ENCODE data around the gene ADIPOR2. TPM values are rescaled to one million over a fixed set of nuclear protein-coding genes. Genes with fewer than 3 reads are reported as not detected.
A peak's percentile ranks its signal among the peaks of the same experiment; 100 is the strongest.

Gene ADIPOR2
- total RNA-seq, 2 experiments from 2014 or later, result 31.1 to 34.8 TPM

DNA sequence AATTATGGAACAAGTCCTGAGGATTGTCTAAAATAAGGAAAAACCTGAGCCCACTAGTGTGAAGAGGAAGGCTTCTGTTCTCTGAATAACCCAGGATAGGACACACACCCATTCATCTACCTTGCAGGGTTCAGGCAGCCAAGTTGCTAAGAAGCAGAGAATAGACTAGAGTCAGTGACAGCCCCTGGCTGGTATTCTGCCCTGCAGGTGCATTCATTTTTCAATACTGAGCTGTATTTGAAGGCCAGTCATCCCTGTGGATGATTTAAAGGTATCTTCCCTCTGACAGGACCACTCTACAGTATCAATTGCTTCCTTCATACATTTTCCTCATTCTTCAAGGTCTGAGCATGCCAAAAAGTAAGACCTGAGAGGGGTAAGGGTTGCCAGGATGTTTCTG, 38.9 kb upstream of the ADIPOR2 start:
- CTCF ChIA-PET, result interaction anchor here (0.6 to 11.4 kb wide), 9 partner anchors 10 to 684 kb away, joined by 3 to 255 read pairs (median 5); no protein-coding TSS in a partner anchor
- no peak overlapping the region for H3K27ac Mint-ChIP-seq
- intact Hi-C loops (cut with micrococcal nuclease), result loop anchor here (1.0 to 2.0 kb wide), 3 partner anchors 139 to 383 kb away; no protein-coding TSS in a partner anchor
- no peaks in the 10 kb centered on the region for H3K36me3 Mint-ChIP-seq (ENCODE audit: low read depth)
- peaks cover 2% of the 10 kb centered on the region for H3K27me3 Mint-ChIP-seq (ENCODE audit: low read depth)
- no peak overlapping the region for H3K4me3 Mint-ChIP-seq
- DNase-seq, result no peak
- H3K4me1 Mint-ChIP-seq (ENCODE audit: low read depth), result no peaks in the 10 kb centered on the region
- no peaks in the 10 kb centered on the region for H3K9me3 Mint-ChIP-seq

DNA sequence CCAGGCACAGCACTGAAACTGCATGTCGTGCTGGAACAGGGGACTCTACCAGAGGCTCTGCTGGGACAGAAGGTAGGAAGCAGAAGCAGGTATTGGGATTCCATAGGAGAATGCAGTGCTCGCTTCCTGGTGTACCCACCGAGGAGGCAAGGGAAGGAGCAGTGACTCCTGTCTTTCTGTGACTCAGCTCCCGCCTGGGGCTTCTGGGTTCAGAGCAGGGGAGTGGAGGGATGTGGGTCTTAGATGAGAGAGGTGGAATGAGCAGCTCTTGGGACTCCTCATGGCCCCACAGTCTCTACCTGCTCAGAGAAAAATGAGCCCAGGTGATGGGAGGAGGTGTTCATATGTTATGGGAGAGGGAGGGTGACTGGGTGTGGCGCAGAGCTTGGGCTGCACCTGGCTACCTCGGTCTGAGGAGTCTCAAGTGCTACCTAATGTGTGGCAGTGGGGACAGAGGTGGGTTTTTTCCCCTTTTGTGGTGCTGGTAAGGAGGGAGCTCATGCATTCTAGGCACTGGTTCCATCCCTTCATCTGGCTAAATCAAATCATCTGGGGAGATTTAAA, 35.6 kb upstream of the ADIPOR2 start:
- Mint-ChIP-seq H3K4me1 (ENCODE audit: low read depth) (peaks cover 2% of the 10 kb centered on the region), H3K27ac (no peak overlapping the region), H3K36me3 (ENCODE audit: low read depth) (no peaks in the 10 kb centered on the region), H3K4me3 (no peak overlapping the region), H3K27me3 (ENCODE audit: low read depth) (no peaks in the 10 kb centered on the region), H3K9me3 (no peaks in the 10 kb centered on the region)
- intact Hi-C loops (cut with micrococcal nuclease), result no loop called here
- CTCF ChIA-PET, result interaction anchor here (2.6 to 11.4 kb wide), 4 partner anchors 20 to 285 kb away, joined by 11 to 255 read pairs (median 34); no protein-coding TSS in a partner anchor
- DNase-seq, result no peak

DNA sequence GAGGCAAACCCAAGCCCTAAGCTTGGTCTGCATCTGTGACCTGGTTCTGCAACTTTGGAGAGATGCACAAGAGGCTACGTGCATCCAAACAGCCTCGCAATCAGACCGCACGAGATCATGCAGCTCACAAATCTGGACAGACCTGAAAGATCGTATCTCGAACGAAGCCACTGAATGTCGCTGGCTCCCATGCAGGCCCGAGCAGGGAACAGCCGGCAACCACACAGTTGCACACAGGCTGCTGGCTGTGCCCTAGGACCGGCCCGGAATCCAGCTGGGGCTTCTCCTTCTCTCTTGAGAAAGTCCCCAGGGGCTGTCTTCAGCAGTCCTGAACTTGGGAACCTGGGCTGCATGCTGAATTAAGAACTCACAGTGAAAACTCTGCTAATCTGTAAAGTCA, 34.0 kb upstream of the ADIPOR2 start:
- Mint-ChIP-seq H3K4me3 (no peak overlapping the region), H3K27me3 (ENCODE audit: low read depth) (no peaks in the 10 kb centered on the region), H3K36me3 (ENCODE audit: low read depth) (no peaks in the 10 kb centered on the region), H3K4me1 (ENCODE audit: low read depth) (peaks cover 9% of the 10 kb centered on the region), H3K9me3 (no peaks in the 10 kb centered on the region), H3K27ac (no peak overlapping the region)
- CTCF ChIA-PET, result interaction anchor here (1.0 to 11.4 kb wide), 4 partner anchors 22 to 283 kb away, joined by 3 to 255 read pairs (median 34); no protein-coding TSS in a partner anchor
- no peak for DNase-seq
- intact Hi-C loops (cut with micrococcal nuclease), result no loop called here

DNA sequence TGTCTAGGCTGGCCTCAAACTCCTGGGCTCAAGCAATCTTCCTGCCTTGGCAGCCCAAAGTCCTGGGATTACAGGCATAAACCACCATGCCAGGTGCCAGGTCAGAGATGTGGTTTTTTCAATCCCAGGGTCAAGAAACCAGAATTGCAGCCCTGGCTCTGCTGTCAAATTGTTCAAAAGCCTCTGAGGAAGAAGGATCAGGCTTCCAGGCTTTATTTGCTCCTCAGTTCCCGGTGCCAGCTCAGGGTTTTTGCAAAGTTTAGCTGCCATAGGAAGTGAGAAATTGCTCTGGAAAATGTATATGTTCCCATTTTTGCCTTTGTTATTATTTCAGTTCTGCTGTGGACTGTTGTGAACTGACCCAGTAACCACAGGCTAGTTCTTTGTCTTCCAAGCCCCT, 33.2 kb upstream of the ADIPOR2 start:
- Mint-ChIP-seq H3K27me3 (ENCODE audit: low read depth) (no peaks in the 10 kb centered on the region), H3K4me1 (ENCODE audit: low read depth) (peaks cover 10% of the 10 kb centered on the region), H3K9me3 (no peaks in the 10 kb centered on the region), H3K36me3 (ENCODE audit: low read depth) (no peaks in the 10 kb centered on the region), H3K27ac (no peak overlapping the region), H3K4me3 (no peak overlapping the region)
- CTCF ChIA-PET, result interaction anchor here (6.3 to 11.4 kb wide), 2 partner anchors 133 to 282 kb away, joined by 44 to 255 read pairs; no protein-coding TSS in a partner anchor
- intact Hi-C loops (cut with micrococcal nuclease), result no loop called here
- no peak for DNase-seq

DNA sequence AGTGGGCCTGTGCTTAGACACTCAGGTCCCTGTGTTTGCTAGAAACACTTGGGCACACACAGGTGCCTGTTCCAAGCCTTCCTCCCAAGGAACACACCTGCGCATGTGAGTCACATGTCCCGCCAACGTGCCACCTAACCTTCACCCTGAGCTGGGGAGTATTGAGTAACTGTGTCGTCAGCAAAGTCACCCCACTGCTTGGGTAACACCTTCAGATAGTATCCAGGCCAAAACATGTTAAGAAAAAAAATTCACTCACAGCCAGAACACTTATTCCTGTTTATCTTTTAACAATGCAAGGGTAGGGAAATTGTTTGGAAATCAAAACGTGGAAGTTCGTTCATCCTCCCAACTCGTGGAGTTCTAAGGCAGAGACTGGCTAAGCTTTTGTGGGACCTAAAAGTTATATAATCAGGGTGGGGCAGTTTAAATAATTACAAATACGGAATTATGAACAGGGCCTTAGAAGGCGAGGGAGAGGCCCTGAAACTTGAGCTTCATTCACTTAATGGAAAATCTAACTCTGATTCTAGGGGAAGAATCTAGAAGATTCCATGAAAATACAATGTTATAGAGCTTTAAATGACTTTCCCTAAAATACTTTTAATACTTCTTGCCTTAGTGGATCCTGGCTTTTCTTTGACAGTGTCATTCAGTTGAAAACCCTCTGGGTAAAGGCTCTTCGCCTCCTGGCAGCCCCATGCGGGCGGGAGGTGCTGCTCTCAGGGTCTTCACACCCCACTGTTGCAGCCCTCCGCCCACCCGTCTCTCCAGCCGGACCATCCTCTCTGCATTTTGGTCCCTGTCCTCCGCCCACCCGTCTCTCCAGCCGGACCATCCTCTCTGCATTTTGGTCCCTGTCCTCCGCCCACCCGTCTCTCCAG, 30.3 kb upstream of the ADIPOR2 start:
- no peak overlapping the region for H3K4me3 Mint-ChIP-seq
- H3K27me3 Mint-ChIP-seq (ENCODE audit: low read depth), result no peaks in the 10 kb centered on the region
- H3K9me3 Mint-ChIP-seq, result no peaks in the 10 kb centered on the region
- peaks cover 1% of the 10 kb centered on the region for H3K36me3 Mint-ChIP-seq (ENCODE audit: low read depth)
- peak overlapping the region; percentile 7 for H3K27ac Mint-ChIP-seq
- H3K4me1 Mint-ChIP-seq (ENCODE audit: low read depth), result peaks cover 28% of the 10 kb centered on the region
- intact Hi-C loops (cut with micrococcal nuclease), result no loop called here
- peak; percentile 50 for DNase-seq
- CTCF ChIA-PET, result interaction anchor here (0.6 to 2.6 kb wide), 4 partner anchors 8 to 136 kb away, joined by 3 to 17 read pairs (median 8); no protein-coding TSS in a partner anchor

DNA sequence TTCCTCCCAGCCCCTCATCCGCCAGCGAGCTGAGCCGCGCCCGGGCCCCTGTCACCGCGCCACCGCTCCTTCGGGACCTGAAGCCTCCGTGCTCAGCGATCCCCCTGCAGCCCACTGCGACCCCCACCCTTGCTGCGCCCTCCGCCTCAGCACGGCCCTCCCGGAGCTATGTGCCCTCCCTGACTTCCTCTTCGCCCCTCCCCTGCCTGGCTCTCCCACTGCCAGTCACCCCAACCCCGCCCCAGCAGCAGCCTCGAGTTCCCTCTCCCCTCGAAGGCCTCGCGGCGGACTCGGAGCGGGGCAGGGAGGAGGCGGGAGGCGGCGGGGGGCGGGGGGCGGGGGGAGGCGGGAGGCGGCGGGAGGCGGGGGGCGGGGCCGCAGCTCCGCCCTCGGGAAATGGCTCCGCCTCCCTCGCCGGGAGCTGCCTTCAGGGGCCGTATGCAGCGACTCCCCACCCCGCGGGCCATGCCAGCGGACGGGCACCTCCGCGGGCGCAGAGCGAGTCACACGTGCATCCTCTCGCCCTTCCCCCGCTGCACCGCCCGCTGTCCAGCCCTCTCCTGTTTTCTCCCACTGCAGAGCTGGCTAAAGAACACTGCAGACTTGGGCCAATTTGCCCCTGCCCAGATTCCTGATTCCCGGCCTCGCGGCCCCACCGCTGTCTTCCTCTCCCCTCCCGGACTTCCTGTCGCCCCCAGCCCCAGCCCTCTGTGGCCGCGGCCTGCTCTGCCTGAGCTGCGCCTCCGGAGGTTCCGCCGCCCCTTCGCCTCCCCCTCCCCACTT, 29.1 kb upstream of the ADIPOR2 start:
- Mint-ChIP-seq H3K4me1 (ENCODE audit: low read depth) (peaks cover 33% of the 10 kb centered on the region), H3K4me3 (peak overlapping the region; percentile 71), H3K27me3 (ENCODE audit: low read depth) (no peaks in the 10 kb centered on the region), H3K9me3 (no peaks in the 10 kb centered on the region), H3K36me3 (ENCODE audit: low read depth) (peaks cover 1% of the 10 kb centered on the region), H3K27ac (peak overlapping the region; percentile 61)
- CTCF ChIA-PET, result interaction anchor here (0.7 to 2.6 kb wide), 5 partner anchors 9 to 278 kb away, joined by 3 to 14 read pairs (median 3); no protein-coding TSS in a partner anchor
- intact Hi-C loops (cut with micrococcal nuclease), result loop anchor here (1.0 kb wide), 1 partner anchor 29 kb away; no protein-coding TSS in a partner anchor
- DNase-seq, result peak; percentile 88

DNA sequence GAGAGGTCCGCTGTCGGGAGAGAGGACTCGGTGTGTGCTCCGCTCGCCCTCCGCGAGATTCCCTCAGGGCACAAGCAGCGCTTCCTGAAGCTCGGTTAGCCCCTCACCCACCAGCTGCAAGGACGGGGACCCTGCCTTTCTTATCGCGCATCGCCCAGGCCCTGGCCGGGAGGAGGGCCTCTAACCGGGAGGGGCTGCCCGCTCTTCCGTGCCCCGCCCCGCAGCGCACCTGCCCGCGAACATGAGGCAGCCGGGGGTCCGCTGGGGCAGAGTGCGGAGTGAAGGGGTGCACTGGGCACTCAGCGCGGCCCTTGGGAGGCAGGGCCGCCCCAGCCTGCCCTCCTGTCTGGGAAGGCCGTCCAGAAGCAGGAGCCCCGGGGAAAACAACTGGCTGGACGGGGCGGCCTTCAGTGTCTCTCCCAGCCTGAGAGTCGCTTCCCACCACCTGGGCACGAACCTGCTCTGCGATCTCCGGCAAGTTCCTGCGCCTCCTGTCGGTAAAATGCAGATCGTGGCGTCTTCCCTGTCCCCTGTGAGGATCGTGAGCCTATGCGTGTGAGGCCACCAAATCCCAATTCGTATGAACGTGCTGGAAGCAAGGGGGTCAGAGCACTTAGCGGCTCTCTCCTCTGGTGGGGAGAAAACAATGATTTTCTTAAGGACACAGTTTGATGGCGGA, 28.0 kb upstream of the ADIPOR2 start:
- peak overlapping the region; percentile 75 for H3K27ac Mint-ChIP-seq
- CTCF ChIA-PET, result interaction anchor here (2.6 kb wide), 1 partner anchor 10 kb away, joined by 14 read pairs; no protein-coding TSS in a partner anchor
- intact Hi-C loops (cut with micrococcal nuclease), result loop anchor here (1.0 kb wide), 1 partner anchor 27 kb away; no protein-coding TSS in a partner anchor
- H3K4me3 Mint-ChIP-seq, result peak overlapping the region; percentile 70
- H3K4me1 Mint-ChIP-seq (ENCODE audit: low read depth), result peaks cover 37% of the 10 kb centered on the region
- H3K9me3 Mint-ChIP-seq, result no peaks in the 10 kb centered on the region
- DNase-seq, result no peak
- H3K27me3 Mint-ChIP-seq (ENCODE audit: low read depth), result no peaks in the 10 kb centered on the region
- H3K36me3 Mint-ChIP-seq (ENCODE audit: low read depth), result peaks cover 1% of the 10 kb centered on the region

DNA sequence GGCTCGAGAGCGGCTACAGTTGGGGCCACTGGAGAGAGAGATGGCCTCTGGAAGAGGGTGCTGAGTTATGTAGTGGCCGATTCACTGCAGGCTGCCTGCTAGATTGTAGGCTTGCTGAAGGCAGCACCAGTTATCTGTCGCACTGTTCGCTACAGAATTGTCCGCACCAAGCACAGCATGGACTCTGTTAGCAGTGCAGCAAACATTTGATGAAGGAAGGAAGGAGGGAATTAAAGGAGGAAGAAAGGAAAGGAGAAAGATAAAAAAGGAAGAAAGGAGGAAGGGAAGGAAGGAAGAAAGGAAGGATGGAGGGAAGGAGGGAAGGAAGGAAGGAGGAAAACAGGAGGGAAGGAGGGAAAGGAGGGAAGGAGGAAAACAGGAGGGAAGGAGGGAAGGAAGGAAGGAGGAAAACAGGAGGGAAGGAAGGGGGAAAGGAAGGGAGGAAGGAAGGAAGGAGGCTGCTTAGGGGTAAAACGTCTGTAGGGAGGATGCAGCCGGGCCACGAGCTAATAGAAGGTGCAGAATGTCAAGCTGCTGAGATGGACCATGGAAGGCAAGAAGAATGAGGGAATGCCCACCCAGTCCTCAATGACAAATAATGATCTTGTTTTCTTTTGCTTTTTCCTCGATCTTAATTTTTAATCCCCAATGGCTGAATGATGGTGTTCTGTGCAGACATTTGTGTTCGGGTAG, 27.3 kb upstream of the ADIPOR2 start:
- CTCF ChIA-PET, result interaction anchor here (1.5 kb wide), 1 partner anchor 29 kb away, joined by 4 read pairs; no protein-coding TSS in a partner anchor

DNA sequence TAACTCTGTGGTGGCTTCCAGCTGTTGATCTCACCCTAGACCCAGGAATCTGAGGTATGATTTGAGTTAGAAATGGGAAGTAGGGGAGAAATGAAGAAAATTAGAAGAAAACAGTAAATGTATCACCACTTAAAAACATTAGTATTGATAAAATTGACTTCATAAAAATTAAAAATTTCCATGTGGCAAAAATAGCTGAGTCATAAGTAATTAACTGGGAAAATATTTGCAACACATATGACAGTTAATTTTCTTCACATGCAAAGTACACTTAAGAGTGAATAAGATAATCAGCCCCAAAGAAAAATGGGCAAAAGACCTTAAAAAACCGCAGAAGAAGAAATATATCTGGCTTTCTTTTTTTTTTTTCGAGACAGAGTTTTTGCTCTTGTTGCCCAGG, 25.5 kb upstream of the ADIPOR2 start:
- CTCF ChIA-PET, result no interaction called here
- no peaks in the 10 kb centered on the region for H3K27me3 Mint-ChIP-seq (ENCODE audit: low read depth)
- intact Hi-C loops (cut with micrococcal nuclease), result no loop called here
- DNase-seq, result no peak
- no peaks in the 10 kb centered on the region for H3K9me3 Mint-ChIP-seq
- no peak overlapping the region for H3K27ac Mint-ChIP-seq
- peaks cover 46% of the 10 kb centered on the region for H3K4me1 Mint-ChIP-seq (ENCODE audit: low read depth)
- H3K36me3 Mint-ChIP-seq (ENCODE audit: low read depth), result peaks cover 1% of the 10 kb centered on the region
- no peak overlapping the region for H3K4me3 Mint-ChIP-seq

More for the DNA sequence above, 27.3 kb upstream of the ADIPOR2 start:
- no peak overlapping the region for H3K27ac Mint-ChIP-seq
- intact Hi-C loops (cut with micrococcal nuclease), result no loop called here
- H3K9me3 Mint-ChIP-seq, result no peaks in the 10 kb centered on the region
- H3K36me3 Mint-ChIP-seq (ENCODE audit: low read depth), result peaks cover 1% of the 10 kb centered on the region
- peaks cover 41% of the 10 kb centered on the region for H3K4me1 Mint-ChIP-seq (ENCODE audit: low read depth)
- DNase-seq, result no peak
- peak overlapping the region; percentile 70 for H3K4me3 Mint-ChIP-seq
- no peaks in the 10 kb centered on the region for H3K27me3 Mint-ChIP-seq (ENCODE audit: low read depth)

DNA sequence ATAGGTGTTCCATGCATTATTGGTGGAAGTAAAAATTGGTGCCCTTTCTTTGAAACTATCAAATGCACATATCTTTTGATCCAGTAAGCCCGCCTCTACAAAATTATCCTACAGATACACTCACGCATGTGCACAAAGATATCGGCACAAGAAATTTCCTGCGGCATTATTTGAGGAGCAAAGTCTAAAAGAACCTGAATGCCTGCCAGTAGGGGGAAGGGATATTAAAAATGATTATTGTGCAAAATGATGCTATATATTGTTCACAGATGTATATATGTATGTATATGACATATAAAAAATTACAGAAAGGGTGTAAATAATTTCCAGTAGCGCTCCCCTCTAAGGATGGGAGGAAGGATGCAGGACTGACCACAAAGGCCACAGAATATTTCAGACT, 24.7 kb upstream of the ADIPOR2 start:
- no peak overlapping the region for H3K27ac Mint-ChIP-seq
- intact Hi-C loops (cut with micrococcal nuclease), result no loop called here
- no peak overlapping the region for H3K4me3 Mint-ChIP-seq
- H3K27me3 Mint-ChIP-seq (ENCODE audit: low read depth), result no peaks in the 10 kb centered on the region
- CTCF ChIA-PET, result no interaction called here
- peaks cover 42% of the 10 kb centered on the region for H3K4me1 Mint-ChIP-seq (ENCODE audit: low read depth)
- peaks cover 1% of the 10 kb centered on the region for H3K36me3 Mint-ChIP-seq (ENCODE audit: low read depth)
- DNase-seq, result no peak
- H3K9me3 Mint-ChIP-seq, result no peaks in the 10 kb centered on the region

DNA sequence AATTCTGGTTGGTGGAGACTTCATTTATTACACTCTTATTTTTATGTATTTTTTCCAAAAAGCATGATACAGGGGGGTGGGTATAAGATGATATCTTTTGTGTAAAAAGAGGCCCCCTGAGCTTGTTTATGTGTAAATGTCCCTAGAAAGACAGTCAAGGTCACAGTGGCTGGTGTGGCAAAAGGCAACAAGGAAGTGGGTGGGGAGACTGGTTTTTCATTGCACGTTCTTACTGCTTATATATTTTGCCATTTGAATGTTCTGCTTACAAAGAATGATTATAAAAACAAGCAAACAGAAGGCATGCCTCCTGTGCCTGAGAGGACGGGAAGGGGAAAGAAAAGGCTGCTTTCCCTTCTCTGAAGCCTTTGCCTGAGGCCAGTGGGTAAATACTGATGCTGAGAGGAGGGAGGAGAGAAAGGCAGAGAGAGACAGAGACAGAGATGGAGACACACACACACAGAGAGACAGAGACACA, 24.1 kb upstream of the ADIPOR2 start:
- Mint-ChIP-seq H3K4me1 (ENCODE audit: low read depth) (peaks cover 42% of the 10 kb centered on the region), H3K36me3 (ENCODE audit: low read depth) (peaks cover 1% of the 10 kb centered on the region), H3K27me3 (ENCODE audit: low read depth) (no peaks in the 10 kb centered on the region), H3K27ac (no peak overlapping the region), H3K9me3 (no peaks in the 10 kb centered on the region), H3K4me3 (no peak overlapping the region)
- CTCF ChIA-PET, result interaction anchor here (1.0 kb wide), 1 partner anchor 126 kb away, joined by 3 read pairs; no protein-coding TSS in a partner anchor
- intact Hi-C loops (cut with micrococcal nuclease), result no loop called here
- DNase-seq, result no peak
